GM21528 (cell line): Measurements from ENCODE around the gene ATP11A.

ENCODE experiments used
- ATAC-seq: cut with Tn5 transposase; IDR thresholded peaks from one replicate; pipeline ENCODE4 v1.9.1; 2021; ENCODE audit warnings: mild to moderate bottlenecking, moderate library complexity; ENCODE audit not compliant: unreplicated experiment, low FRiP score

Gene ATP11A

DNA sequence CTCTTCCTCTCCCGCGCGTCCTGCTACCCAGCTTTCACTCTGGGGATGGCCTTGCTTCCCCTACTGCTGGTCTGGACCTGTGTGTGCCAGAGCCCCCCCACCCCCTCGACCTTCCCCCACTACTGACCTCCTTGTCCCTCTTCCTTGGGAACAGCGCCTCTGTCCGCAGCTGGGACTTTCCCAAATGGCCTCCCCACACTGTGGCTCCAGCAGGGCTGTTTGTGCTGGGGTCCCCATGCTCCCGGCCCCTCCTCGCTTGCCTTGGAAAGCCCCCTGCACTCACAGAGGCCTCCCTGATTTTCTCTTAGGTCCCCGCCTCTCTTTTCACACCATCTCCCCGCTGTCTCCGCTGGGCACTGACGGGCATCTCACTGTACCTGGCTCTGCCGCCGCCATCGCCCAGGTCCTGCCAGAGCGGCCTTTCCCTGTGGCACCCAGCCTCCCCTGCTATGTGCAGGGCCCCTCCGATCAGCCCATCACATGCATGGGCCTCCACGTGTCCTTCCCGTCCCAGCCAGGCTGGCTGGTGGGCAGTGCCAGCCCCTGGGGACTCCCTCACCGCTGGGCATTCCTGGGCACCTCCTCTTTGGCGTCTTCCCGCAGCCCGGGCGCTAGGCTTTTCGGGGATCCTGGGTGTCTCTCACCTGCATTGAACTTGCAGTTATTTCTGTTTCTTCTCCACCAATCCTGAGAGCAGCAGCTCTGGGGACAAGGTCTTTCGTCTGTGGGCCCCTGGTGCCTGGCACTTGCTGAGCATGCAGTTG is 118.7 kb downstream of the ATP11A start:
- ATAC-seq = no peak

DNA sequence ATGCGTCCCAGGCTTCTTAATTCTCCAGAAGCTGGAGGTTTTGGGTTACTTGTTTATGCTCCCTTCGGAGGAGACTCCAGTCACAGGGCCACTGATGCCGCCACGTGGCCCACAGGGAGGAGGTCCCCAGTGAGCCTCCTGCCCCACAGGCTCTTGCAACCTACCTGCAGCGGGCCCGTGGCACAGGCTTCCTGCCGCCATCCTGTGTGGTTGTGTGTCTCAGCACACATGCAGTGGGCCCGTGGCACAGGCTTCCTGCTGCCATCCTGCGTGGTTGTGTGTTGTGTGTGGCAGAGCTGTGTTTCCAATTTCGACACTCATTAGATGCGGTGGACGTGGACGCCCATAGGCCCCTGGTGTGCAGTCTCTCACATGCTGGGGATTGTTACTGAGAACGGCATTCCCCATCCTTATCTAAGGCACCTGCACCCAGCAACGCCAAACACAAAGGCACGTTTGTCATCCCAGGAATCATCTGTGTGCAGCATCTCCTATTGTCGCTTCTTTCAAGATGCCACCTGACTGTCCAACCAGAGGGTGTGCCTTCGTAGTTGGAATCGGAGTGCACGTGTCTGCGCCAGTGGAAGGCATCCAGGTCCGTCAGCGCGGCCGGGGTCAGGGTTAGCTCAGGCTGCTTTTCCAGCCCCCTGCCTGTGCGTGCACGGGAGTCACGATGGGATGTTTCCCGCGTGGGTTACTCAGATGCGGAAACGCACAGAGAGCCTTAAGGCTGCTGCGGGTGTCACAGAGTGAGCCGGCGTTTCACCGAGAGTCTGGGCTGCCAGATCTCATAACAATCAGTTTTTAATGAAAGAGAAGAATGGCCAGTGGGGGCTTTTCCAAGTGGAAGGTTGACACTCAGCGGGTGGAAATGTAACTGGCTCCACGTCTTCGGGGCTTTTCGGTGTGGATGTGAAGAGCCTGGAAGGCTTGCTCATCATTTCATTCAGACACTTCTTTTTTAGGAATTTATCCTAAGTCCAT is 119.8 kb downstream of the ATP11A start:
- no peak for ATAC-seq

DNA sequence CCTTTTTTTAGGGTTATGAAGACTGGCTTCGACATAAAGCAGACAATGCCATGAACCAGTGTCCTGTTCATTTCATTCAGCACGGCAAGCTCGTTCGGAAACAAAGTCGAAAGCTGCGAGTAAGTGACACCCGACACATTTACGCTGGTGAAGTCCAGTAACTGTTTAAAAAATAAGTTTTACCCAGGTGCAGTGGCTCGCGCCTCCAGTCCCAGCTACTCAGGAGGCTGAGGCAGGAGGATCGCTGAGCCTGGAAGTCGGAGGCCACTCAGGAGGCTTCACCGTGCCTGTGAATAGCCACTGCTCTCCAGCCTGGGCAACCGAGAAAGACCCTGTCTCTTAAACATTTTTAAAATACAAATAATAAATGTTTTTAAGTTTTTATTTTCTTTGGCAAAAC is 120.8 kb downstream of the ATP11A start:
- no peak for ATAC-seq

DNA sequence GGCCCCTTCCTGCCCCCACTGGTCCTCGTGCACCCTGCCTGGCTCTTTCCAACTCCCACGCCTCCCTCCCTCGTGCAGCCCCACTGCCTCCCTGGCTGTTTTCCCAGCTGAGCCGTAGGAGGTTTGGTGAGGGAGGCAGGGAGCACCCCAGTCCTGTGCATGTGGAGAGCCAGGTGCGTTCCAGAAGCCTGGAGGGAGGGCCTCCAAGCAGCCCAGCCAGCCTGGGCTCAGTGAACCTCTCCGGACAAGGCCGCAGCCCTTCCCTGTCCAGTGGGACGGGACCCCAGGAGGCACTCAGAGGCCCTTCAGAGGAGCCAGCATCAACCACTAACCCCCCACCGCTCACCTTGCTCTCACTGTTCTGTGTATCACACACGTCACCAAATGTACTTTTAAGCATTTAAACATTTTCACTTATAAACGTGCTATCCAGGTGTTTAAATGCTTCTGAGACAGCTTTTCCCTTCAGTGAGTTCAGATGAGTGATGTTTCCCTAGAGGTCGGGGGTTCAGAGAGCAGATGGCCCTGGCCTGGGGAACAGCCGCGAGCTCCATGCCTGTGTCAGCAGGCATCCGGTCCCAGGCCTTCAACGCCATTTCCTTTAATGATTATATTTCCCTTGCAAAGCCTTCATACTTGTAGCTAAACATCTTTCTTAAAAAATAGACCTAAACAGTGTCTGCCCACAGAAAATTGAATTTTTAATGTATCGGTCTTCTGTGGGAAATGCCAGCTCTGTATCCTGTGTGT is 122.6 kb downstream of the ATP11A start:
- ATAC-seq = no peak

DNA sequence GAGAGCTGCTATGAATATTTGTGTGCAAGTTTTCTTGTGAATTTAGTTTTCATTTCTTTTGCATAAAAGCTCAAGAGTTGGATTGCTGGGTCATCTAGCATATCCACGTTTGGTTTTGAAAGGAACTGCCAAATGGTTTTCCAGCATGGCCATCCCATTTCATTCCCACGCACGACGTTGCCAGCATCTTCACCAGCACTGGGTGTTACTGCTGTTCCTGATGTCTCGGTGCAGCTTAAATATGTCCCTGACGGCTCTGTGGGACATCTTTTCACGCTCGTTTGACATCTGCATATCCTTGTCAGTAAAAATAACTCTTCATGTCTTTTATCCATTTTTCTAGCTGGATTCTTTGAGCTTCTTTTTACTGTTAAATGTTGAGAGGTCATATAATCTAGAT is 123.7 kb downstream of the ATP11A start:
- ATAC-seq = no peak

DNA sequence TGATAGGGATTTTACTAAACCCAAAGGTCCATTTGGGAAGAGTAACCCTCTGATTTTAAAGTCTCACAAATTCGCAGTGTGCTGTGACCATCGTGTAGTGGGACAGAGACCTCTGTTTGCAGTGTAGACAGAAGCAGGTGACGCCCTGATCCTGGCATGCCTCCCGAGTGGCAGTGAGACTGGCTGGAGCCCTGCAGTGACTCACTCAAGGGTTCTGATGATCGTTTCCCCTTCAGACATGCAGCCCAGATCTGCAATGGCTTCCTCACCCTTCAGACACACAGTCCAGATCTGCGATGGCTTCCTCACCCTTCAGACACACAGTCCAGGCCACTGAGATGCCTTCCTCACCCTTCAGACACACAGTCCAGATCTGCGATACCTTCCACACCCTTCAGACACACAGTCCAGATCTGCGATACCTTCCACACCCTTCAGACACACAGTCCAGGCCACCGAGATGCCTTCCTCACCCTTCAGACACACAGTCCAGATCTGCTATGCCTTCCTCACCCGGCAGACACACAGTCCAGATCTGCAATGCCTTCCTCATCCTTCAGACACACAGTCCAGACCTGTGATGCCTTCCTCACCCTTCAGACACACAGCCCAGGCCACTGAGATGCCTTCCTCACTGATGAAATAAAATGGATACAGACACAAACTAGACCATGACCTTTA is 125.2 kb downstream of the ATP11A start:
- ATAC-seq = no peak

DNA sequence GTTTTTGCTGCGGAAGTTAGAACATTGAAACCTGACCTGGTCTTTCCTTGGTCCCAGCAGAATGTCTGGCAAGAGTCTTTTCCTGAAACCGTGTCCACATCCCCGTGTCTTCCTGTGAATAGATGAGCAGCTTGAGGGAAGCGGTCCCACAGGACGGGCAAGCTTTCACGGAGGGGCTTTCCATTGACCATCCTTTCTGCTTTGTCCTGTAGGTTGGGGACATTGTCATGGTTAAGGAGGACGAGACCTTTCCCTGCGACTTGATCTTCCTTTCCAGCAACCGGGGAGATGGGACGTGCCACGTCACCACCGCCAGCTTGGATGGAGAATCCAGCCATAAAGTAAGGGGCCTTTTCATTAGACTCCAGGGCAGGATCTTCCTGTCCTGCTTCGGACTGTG is 126.0 kb downstream of the ATP11A start:
- no peak for ATAC-seq

GRCh38 chr13:112818040-112818697 is 128.3 kb downstream of the ATP11A start:
- no peak for ATAC-seq

DNA sequence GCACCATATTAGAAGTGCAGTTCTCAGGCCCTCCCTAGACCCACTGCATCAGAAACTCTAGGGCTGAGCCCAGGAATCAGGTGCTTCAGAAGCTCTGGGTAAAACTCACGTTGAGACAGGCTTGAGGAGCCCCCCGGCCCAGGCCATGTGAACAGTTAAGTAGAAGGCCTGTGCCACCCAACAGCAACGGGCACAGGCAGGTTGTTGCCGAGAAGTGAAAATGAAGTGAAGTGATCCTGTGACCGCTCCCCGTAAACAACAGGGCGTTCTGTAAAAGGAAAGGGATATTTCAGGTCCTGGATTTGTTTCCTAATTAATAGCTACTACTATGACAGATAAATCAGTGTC is 128.8 kb downstream of the ATP11A start:
- no peak for ATAC-seq

GRCh38 chr13:112819111-112819510 is 129.3 kb downstream of the ATP11A start:
- ATAC-seq = no peak

- ATAC-seq = no peak
These were observed 130.0 kb downstream of the ATP11A start for GRCh38 chr13:112819816-112820215.

GRCh38 chr13:112820318-112820717 is 130.5 kb downstream of the ATP11A start:
- no peak for ATAC-seq

DNA sequence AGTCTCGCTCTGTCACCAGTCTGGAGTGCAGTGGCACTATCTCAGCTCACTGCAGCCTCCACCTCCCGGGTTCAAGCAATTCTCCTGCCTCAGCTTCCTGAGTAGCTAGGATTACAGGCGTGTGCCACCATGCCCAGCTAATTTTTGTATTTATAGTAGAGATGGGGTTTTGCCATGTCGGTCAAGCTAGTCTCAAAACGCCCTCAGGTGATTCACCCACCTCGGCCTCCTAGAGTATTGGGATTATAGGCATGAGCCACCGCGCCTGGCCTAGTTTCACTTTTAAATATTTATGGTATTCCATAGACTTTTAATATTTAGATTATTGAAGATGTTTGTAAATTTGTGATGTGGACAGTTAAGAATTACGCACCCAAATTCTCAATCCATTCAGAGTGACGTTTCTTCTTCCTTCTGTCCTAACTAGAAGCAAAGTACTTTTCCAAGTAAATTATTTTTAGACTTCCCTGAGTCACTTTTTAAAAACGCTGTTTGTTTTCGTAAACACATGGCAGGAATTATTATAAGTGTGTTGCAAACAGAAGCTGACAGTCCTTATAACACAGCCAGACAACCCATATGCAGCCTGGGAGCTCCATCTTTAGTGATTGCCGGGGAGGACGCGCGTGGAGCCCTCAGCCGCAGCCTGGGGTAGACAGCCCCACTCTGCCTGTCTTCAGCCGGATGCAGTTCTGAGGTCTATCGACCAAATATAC is 131.7 kb downstream of the ATP11A start:
- ATAC-seq = no peak

DNA sequence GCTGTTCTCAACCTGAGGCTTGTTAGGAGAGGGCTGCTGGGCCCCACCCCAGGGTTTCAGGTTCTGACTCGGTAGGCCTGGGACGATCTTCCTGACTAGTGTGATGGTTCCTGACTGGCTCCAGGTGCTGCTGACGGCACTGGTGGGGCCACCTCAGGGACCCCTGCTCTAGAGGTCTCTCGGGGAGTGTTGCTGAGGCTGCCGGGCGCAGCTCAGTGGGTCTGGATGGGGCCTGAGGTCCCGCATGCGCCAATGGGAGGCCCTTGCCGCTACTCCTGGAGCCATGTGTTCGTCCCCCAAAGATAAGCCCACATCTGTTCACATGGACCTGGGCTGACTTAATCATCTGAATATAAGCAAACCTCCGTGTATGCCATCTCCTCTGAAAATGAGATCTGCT is 133.0 kb downstream of the ATP11A start:
- ATAC-seq = no peak

- ATAC-seq = no peak
These were observed 134.6 kb downstream of the ATP11A start for GRCh38 chr13:112824429-112824828.

GRCh38 chr13:112825071-112825470 is 135.2 kb downstream of the ATP11A start:
- no peak for ATAC-seq

GRCh38 chr13:112825875-112826274 is 136.0 kb downstream of the ATP11A start:
- no peak for ATAC-seq

DNA sequence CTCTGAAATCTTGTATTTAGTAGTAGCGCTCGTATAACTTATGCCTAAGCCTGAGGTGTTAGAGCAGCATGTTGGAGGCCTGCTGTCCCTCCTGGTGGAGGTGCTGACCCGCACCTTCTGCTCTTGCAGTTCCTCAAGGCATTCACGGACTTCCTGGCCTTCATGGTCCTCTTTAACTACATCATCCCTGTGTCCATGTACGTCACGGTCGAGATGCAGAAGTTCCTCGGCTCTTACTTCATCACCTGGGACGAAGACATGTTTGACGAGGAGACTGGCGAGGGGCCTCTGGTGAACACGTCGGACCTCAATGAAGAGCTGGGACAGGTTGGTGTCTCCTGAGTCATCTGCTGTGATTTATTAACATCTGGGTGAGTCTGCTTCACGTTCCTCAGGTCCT is 136.7 kb downstream of the ATP11A start:
- no peak for ATAC-seq

DNA sequence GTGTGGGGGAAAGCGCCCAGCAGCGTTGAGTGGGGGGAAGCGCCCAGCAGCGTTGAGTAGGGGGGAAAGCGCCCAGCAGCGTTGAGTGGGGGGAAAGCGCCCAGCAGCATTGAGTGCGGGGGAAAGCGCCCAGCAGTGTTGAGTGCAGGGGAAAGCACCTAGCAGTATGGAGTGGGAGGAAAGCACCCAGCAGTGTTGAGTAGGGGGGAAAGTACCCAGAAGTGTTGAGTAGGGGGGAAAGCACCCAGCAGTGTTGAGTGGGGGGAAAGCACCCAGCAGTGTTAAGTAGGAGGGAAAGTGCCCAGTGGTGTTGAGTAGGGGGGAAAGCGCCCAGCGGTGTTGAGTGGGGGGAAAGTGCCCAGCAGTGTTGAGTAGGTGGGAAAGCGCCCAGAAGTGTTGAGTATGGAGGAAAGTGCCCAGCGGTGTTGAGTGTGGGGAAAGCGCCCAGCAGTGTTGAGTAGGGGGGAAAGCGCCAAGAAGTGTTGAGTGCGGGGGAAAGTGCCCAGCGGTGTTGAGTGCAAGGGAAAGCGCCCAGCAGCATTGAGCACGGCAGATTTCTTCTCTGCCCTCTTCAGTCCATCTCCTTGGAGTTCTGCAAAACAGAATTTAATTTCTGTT is 138.4 kb downstream of the ATP11A start:
- no peak for ATAC-seq
